Hematopoietic multipotent progenitor cell treated with erythropoietin and hydrocortisone succinate and interleukin-3 and kit ligand, for 6 days (in vitro differentiated cells): ENCODE results near the gene EIF2D.
A peak's percentile ranks its signal among the peaks of the same experiment; 100 is the strongest.
"Not testable (repeated sequence)": the region's sequence is repeated elsewhere in the genome, so short reads cannot be mapped to it uniquely, and the experiment has no call there.

Experiments
- DNase-seq: peaks from one replicate; pipeline ENCODE4 v3.0.0-alpha.2; 2015

The EIF2D gene

GRCh38 chr1:206586501-206587445 is 25.5 kb downstream of the EIF2D start:
- no peak for DNase-seq

- no peak for DNase-seq
These were observed 27.6 kb downstream of the EIF2D start for GRCh38 chr1:206584683-206585082.

- DNase-seq = peak; percentile 90
These were observed 28.3 kb downstream of the EIF2D start for GRCh38 chr1:206583707-206584648.

GRCh38 chr1:206582971-206583706 is 29.1 kb downstream of the EIF2D start:
- no peak for DNase-seq

- no peak for DNase-seq
These were observed 29.7 kb downstream of the EIF2D start for GRCh38 chr1:206582537-206582936.

- no peak for DNase-seq
These were observed 30.7 kb downstream of the EIF2D start for GRCh38 chr1:206581571-206581981.

- DNase-seq = not testable (repeated sequence)
These were observed 31.2 kb downstream of the EIF2D start for GRCh38 chr1:206581114-206581497.

- no peak for DNase-seq
These were observed 31.7 kb downstream of the EIF2D start for GRCh38 chr1:206580438-206581113.

GRCh38 chr1:206579747-206580437 is 32.4 kb downstream of the EIF2D start:
- DNase-seq = peak; percentile 87

GRCh38 chr1:206578978-206579374 is 33.3 kb downstream of the EIF2D start:
- DNase-seq = no peak

- no peak for DNase-seq
These were observed 33.9 kb downstream of the EIF2D start for GRCh38 chr1:206578068-206578977.

GRCh38 chr1:206577626-206578025 is 34.6 kb downstream of the EIF2D start:
- no peak for DNase-seq

- no peak for DNase-seq
These were observed 36.1 kb downstream of the EIF2D start for GRCh38 chr1:206575894-206576737.

GRCh38 chr1:206575165-206575893 is 36.9 kb downstream of the EIF2D start:
- peak; percentile 88 for DNase-seq

GRCh38 chr1:206573762-206574161 is 38.5 kb downstream of the EIF2D start:
- no peak for DNase-seq

GRCh38 chr1:206573319-206573718 is 38.9 kb downstream of the EIF2D start:
- no peak for DNase-seq

GRCh38 chr1:206572835-206573234 is 39.4 kb downstream of the EIF2D start:
- DNase-seq = no peak

- no peak for DNase-seq
These were observed 41.7 kb downstream of the EIF2D start for GRCh38 chr1:206570529-206570928.

GRCh38 chr1:206569556-206569955 is 42.7 kb downstream of the EIF2D start:
- no peak for DNase-seq
